Testis (tissue), 3 donors: ENCODE data around the gene BLOC1S3. TPM values are rescaled to one million over a fixed set of nuclear protein-coding genes. Genes with fewer than 3 reads are reported as not detected.

ENCODE experiments used
- DNase-seq: peaks from one replicate; pipeline ENCODE4 v3.0.0-alpha.2; 2019
- H3K27ac ChIP-seq, 2 donors: fragments of 200-600 bp; sonication (generic); one replicate each; pipeline ENCODE4 v1.5.1; 2019
- H3K27me3 ChIP-seq: fragments of 200-600 bp; sonication (generic); one replicate; pipeline ENCODE4 v1.5.1; 2019
- H3K36me3 ChIP-seq: fragments of 200-600 bp; sonication (generic); one replicate; pipeline ENCODE4 v1.5.1; 2017; ENCODE audit warnings: low read depth; ENCODE audit errors: missing control alignments
- H3K4me1 ChIP-seq: fragments of 200-600 bp; sonication (generic); one replicate; pipeline ENCODE4 v1.5.1; 2019
- H3K4me3 ChIP-seq, 2 donors: fragments of 200-600 bp; sonication (generic); one replicate each; pipeline ENCODE4 v1.5.1; 2017 to 2019
- H3K9me3 ChIP-seq: fragments of 200-600 bp; sonication (generic); one replicate; pipeline ENCODE4 v1.5.1; 2017
- CTCF ChIP-seq, 3 experiments: fragments of 450-650 bp in 2 of 3; fragments of 200-600 bp in 1 of 3; sonication (generic) in 1 of 3; IDR thresholded peaks; one replicate each; pipeline ENCODE4 v1.5.1; 2016 to 2019; ENCODE audit warnings: antibody characterized with exemption in 3 of 3, mild to moderate bottlenecking in 2 of 3, moderate library complexity in 1 of 3
- POLR2A ChIP-seq: fragments of 450-650 bp; IDR thresholded peaks from one replicate; pipeline ENCODE4 v1.6.1; 2017; ENCODE audit warnings: antibody characterized with exemption, mild to moderate bottlenecking, moderate library complexity
- WGBS, 2 donors: methylation state at CpG; one replicate each; pipeline ENCODE4 v1.1.5; 2018; 5-methylcytosine and 5-hydroxymethylcytosine counted together
- intact Hi-C: fragments of 100-400 bp; cut with DNase I; formaldehyde crosslinking; loops from one replicate; pipeline ENCODE4 v1.15.1; 2023; ENCODE audit warnings: low total_unique reads
- polyA plus RNA-seq: library from polyadenylated mRNA; stranded (reverse); fragments of 350-450 nt; fragmentation: Illumina TruSeq; extraction: RNeasy Lipid Tissue Mini Kit (QIAGEN cat#74804); gene quantifications from one replicate; pipeline ENCODE4 v1.2.3, GENCODE V29; 2014; ENCODE audit warnings: low read depth, low replicate concordance; ENCODE audit not compliant: insufficient read depth
- total RNA-seq, 2 donors: library from RNA; depleted of rRNA; stranded (reverse); fragments of >200 nt; gene quantifications; one replicate each; pipeline ENCODE4 v1.2.3, GENCODE V29; 2016

BLOC1S3 gene
- total and polyA plus RNA-seq, 3 donors from 2014 or later, result 14.1 to 43.7 (median 38.2) TPM

- no peaks in the 10 kb centered on the region for H3K9me3 ChIP-seq
- DNase-seq, result no peak
- H3K4me3 ChIP-seq, result no peak overlapping the region
- H3K36me3 ChIP-seq, result no peaks in the 10 kb centered on the region
- TF ChIP-seq CTCF (IDR thresholded peaks at IDR 0.05) (no peak), POLR2A (no peak)
- H3K27ac ChIP-seq, result no peak overlapping the region
- peaks cover 7% of the 10 kb centered on the region for H3K4me1 ChIP-seq
- no peaks in the 10 kb centered on the region for H3K27me3 ChIP-seq
- 89 to 94% methylated on average over 7 to 8 of the region's 8 CpGs for WGBS, 2 donors
- intact Hi-C loops, result no loop called here
These were observed 44.9 kb upstream of the BLOC1S3 start for GRCh38 chr19:45133661-45134060.

GRCh38 chr19:45135176-45135885 is 43.3 kb upstream of the BLOC1S3 start:
- WGBS, 2 donors, result 88 to 90% methylated on average over 21 of the region's 21 CpGs
- peaks cover 7% of the 10 kb centered on the region for H3K4me1 ChIP-seq
- H3K9me3 ChIP-seq, result no peaks in the 10 kb centered on the region
- no peaks in the 10 kb centered on the region for H3K36me3 ChIP-seq
- TF ChIP-seq CTCF (IDR thresholded peaks at IDR 0.05), result no peak
- no peak overlapping the region for H3K4me3 ChIP-seq
- H3K27me3 ChIP-seq, result no peaks in the 10 kb centered on the region
- no peak overlapping the region for H3K27ac ChIP-seq
- no peak for DNase-seq
- intact Hi-C loops, result no loop called here

- intact Hi-C loops, result no loop called here
- no peaks in the 10 kb centered on the region for H3K9me3 ChIP-seq
- TF ChIP-seq CTCF (IDR thresholded peaks at IDR 0.05), result no peak
- TF ChIP-seq POLR2A, result no peak
- no peaks in the 10 kb centered on the region for H3K36me3 ChIP-seq
- 68 to 77% methylated on average over 8 to 12 of the region's 12 CpGs for WGBS, 2 donors
- H3K4me1 ChIP-seq, result peaks cover 7% of the 10 kb centered on the region
- no peak overlapping the region for H3K4me3 ChIP-seq
- H3K27me3 ChIP-seq, result no peaks in the 10 kb centered on the region
- no peak overlapping the region for H3K27ac ChIP-seq
- DNase-seq, result no peak
These were observed 41.9 kb upstream of the BLOC1S3 start for GRCh38 chr19:45136507-45137178.

GRCh38 chr19:45137179-45137761 is 41.3 kb upstream of the BLOC1S3 start:
- no peak for DNase-seq
- Histone ChIP-seq H3K27ac (no peak overlapping the region), H3K27me3 (no peaks in the 10 kb centered on the region), H3K4me3 (no peak overlapping the region), H3K36me3 (no peaks in the 10 kb centered on the region), H3K4me1 (peaks cover 7% of the 10 kb centered on the region), H3K9me3 (no peaks in the 10 kb centered on the region)
- WGBS, 2 donors, result 72 to 76% methylated on average over 11 to 17 of the region's 17 CpGs
- TF ChIP-seq CTCF (IDR thresholded peaks at IDR 0.05) (no peak), POLR2A (no peak)
- intact Hi-C loops, result no loop called here
